CD8-positive, alpha-beta memory T cell (primary cell): ENCODE data around the gene BHLHA15. TPM values are rescaled to one million over a fixed set of nuclear protein-coding genes. Genes with fewer than 3 reads are reported as not detected.
A peak's percentile ranks its signal among the peaks of the same experiment; 100 is the strongest.

Experiments used
- CTCF ChIA-PET: fragments of 350-600 bp; sonication (Branson Sonifier 250); formaldehyde crosslinking; loops from one replicate; lab custom pipeline; 2021; ENCODE audit warnings: antibody characterized with exemption; lab: Charles Lee
- POLR2A ChIA-PET: fragments of 350-600 bp; sonication (Branson Sonifier 250); formaldehyde crosslinking; loops from one replicate; lab custom pipeline; 2021; ENCODE audit warnings: antibody characterized with exemption; lab: Charles Lee
- DNase-seq, 5 donors: peaks; one replicate each; pipeline versions ENCODE4 v3.0.0 to v3.0.0-alpha.2; 2020 to 2022; ENCODE audit warnings: mixed read lengths in 1 of 5
- H3K27ac ChIP-seq: one replicate; pipeline ENCODE4 v1.7.0; 2013; ENCODE audit warnings: low read depth, mild to moderate bottlenecking, low read length, moderate library complexity
- H3K27me3 ChIP-seq: 2 replicates; pipeline ENCODE4 v1.7.0; 2013; ENCODE audit warnings: low read length, mild to moderate bottlenecking; ENCODE audit not compliant: insufficient read depth, poor library complexity, severe bottlenecking
- H3K36me3 ChIP-seq: 2 replicates; pipeline ENCODE4 v1.7.0; 2013; ENCODE audit warnings: mild to moderate bottlenecking, low read length, moderate library complexity; ENCODE audit not compliant: insufficient read depth
- H3K4me1 ChIP-seq: 2 replicates; pipeline ENCODE4 v1.7.0; 2013; ENCODE audit warnings: mild to moderate bottlenecking, low read length, moderate library complexity; ENCODE audit not compliant: insufficient read depth
- H3K4me3 ChIP-seq: 2 replicates; pipeline ENCODE4 v1.7.0; 2013; ENCODE audit warnings: mild to moderate bottlenecking, low read length
- H3K9me3 ChIP-seq: 2 replicates; pipeline ENCODE4 v1.7.0; 2013; ENCODE audit warnings: mild to moderate bottlenecking, low read length
- H3K27ac Mint-ChIP-seq, 8 donors: one replicate each; pipeline ENCODE4 v1.8.0; 2020 to 2021; ENCODE audit warnings: mixed read lengths in 8 of 8, mild to moderate bottlenecking in 6 of 8, inconsistent platforms in 3 of 8, moderate library complexity in 3 of 8
- H3K27me3 Mint-ChIP-seq, 2 donors: one replicate each; pipeline ENCODE4 v1.8.0; 2020 to 2021; ENCODE audit warnings: mixed read lengths in 2 of 2, mild to moderate bottlenecking in 1 of 2, moderate library complexity in 1 of 2
- H3K36me3 Mint-ChIP-seq, 3 donors: one replicate each; pipeline ENCODE4 v1.8.0; 2020 to 2021; ENCODE audit warnings: mixed read lengths in 3 of 3, inconsistent platforms in 1 of 3, mild to moderate bottlenecking in 1 of 3
- H3K4me1 Mint-ChIP-seq, 3 donors: one replicate each; pipeline ENCODE4 v1.8.0; 2020 to 2021; ENCODE audit warnings: mixed read lengths in 3 of 3, inconsistent platforms in 1 of 3, mild to moderate bottlenecking in 1 of 3
- H3K4me3 Mint-ChIP-seq, 7 donors: one replicate each; pipeline ENCODE4 v1.8.0; 2020 to 2021; ENCODE audit warnings: mixed read lengths in 7 of 7, mild to moderate bottlenecking in 6 of 7, moderate library complexity in 4 of 7, inconsistent platforms in 2 of 7
- H3K9me3 Mint-ChIP-seq, 5 donors: one replicate each; pipeline ENCODE4 v1.8.0; 2020 to 2022; ENCODE audit warnings: mixed read lengths in 5 of 5, mild to moderate bottlenecking in 3 of 5, moderate library complexity in 2 of 5, inconsistent platforms in 1 of 5
- polyA plus RNA-seq: library from polyadenylated mRNA; unstranded; fragments of 300-500 nt; fragmentation: Illumina TruSeq; gene quantifications from one replicate; pipeline ENCODE4 v1.2.3, GENCODE V29; 2021
- total RNA-seq, 2 experiments: library from RNA; stranded (reverse); gene quantifications; one replicate each; pipeline ENCODE4 v1.2.3, GENCODE V29; 2021

The BHLHA15 gene
- total and polyA plus RNA-seq, 3 experiments from 2014 or later, result not detected

- H3K27ac ChIP-seq, result no peak overlapping the region
- peaks cover 17% of the 10 kb centered on the region for H3K36me3 ChIP-seq
- H3K9me3 Mint-ChIP-seq, result no peaks in the 10 kb centered on the region
- no peaks in the 10 kb centered on the region for H3K9me3 ChIP-seq
- H3K36me3 Mint-ChIP-seq, result peaks cover 3 to 77% (median 7%) of the 10 kb centered on the region in 3 donors
- DNase-seq, result peak in 1 of 5 donors; percentile 22
- H3K4me1 ChIP-seq, result no peaks in the 10 kb centered on the region
- CTCF ChIA-PET, result interaction anchor here (1.0 kb wide), 1 partner anchor 219 kb away, joined by 3 read pairs; no protein-coding TSS in a partner anchor
- H3K4me1 Mint-ChIP-seq, result peaks cover 0 to 6% (median 0%) of the 10 kb centered on the region in 3 donors
- H3K4me3 ChIP-seq, result no peak overlapping the region
- no peaks in the 10 kb centered on the region for H3K27me3 ChIP-seq
- peak overlapping the region in 1 of 8 donors; percentile 64 for H3K27ac Mint-ChIP-seq
- no peaks in the 10 kb centered on the region for H3K27me3 Mint-ChIP-seq
- H3K4me3 Mint-ChIP-seq, result no peak overlapping the region
- POLR2A ChIA-PET, result no interaction called here
These were observed 29.9 kb downstream of the BHLHA15 start for GRCh38 chr7:98240961-98241673.

- peaks cover 17% of the 10 kb centered on the region for H3K36me3 ChIP-seq
- peak overlapping the region in 1 of 8 donors; percentile 64 for H3K27ac Mint-ChIP-seq
- POLR2A ChIA-PET, result no interaction called here
- no peak overlapping the region for H3K4me3 ChIP-seq
- CTCF ChIA-PET, result interaction anchor here (1.0 kb wide), 1 partner anchor 220 kb away, joined by 3 read pairs; no protein-coding TSS in a partner anchor
- H3K27me3 Mint-ChIP-seq, result no peaks in the 10 kb centered on the region
- H3K27me3 ChIP-seq, result no peaks in the 10 kb centered on the region
- H3K4me1 ChIP-seq, result no peaks in the 10 kb centered on the region
- no peaks in the 10 kb centered on the region for H3K9me3 Mint-ChIP-seq
- peaks cover 3 to 72% (median 7%) of the 10 kb centered on the region in 3 donors for H3K36me3 Mint-ChIP-seq
- DNase-seq, result no peak
- H3K27ac ChIP-seq, result no peak overlapping the region
- no peak overlapping the region for H3K4me3 Mint-ChIP-seq
- peaks cover 0 to 6% (median 0%) of the 10 kb centered on the region in 3 donors for H3K4me1 Mint-ChIP-seq
- no peaks in the 10 kb centered on the region for H3K9me3 ChIP-seq
These were observed 30.5 kb downstream of the BHLHA15 start for GRCh38 chr7:98241674-98242241.

GRCh38 chr7:98242342-98242741 lies 31.1 kb downstream of the BHLHA15 start:
- Mint-ChIP-seq H3K27me3 (no peaks in the 10 kb centered on the region), H3K36me3 (peaks cover 3 to 70% (median 7%) of the 10 kb centered on the region in 3 donors), H3K4me1 (peaks cover 0 to 9% (median 3%) of the 10 kb centered on the region in 3 donors), H3K9me3 (no peaks in the 10 kb centered on the region), H3K27ac (no peak overlapping the region), H3K4me3 (no peak overlapping the region)
- Histone ChIP-seq H3K27ac (no peak overlapping the region), H3K9me3 (no peaks in the 10 kb centered on the region), H3K4me1 (no peaks in the 10 kb centered on the region), H3K27me3 (no peaks in the 10 kb centered on the region), H3K36me3 (peaks cover 17% of the 10 kb centered on the region), H3K4me3 (no peak overlapping the region)
- CTCF ChIA-PET, result interaction anchor here (1.0 kb wide), 1 partner anchor 220 kb away, joined by 3 read pairs; no protein-coding TSS in a partner anchor
- POLR2A ChIA-PET, result no interaction called here
- DNase-seq, result no peak

GRCh38 chr7:98242934-98243333 lies 31.7 kb downstream of the BHLHA15 start:
- peaks cover 2% of the 10 kb centered on the region for H3K4me1 ChIP-seq
- DNase-seq, result no peak
- POLR2A ChIA-PET, result no interaction called here
- H3K36me3 Mint-ChIP-seq, result peaks cover 3 to 67% (median 8%) of the 10 kb centered on the region in 3 donors
- CTCF ChIA-PET, result no interaction called here
- no peaks in the 10 kb centered on the region for H3K27me3 ChIP-seq
- H3K27ac ChIP-seq, result no peak overlapping the region
- H3K4me3 Mint-ChIP-seq, result no peak overlapping the region
- no peaks in the 10 kb centered on the region for H3K9me3 ChIP-seq
- H3K9me3 Mint-ChIP-seq, result no peaks in the 10 kb centered on the region
- no peak overlapping the region for H3K4me3 ChIP-seq
- H3K36me3 ChIP-seq, result peaks cover 17% of the 10 kb centered on the region
- no peaks in the 10 kb centered on the region for H3K27me3 Mint-ChIP-seq
- H3K4me1 Mint-ChIP-seq, result peaks cover 1 to 12% (median 9%) of the 10 kb centered on the region in 3 donors
- no peak overlapping the region for H3K27ac Mint-ChIP-seq

- peaks cover 0 to 56% (median 9%) of the 10 kb centered on the region in 3 donors for H3K36me3 Mint-ChIP-seq
- H3K4me3 Mint-ChIP-seq, result no peak overlapping the region
- H3K27me3 ChIP-seq, result no peaks in the 10 kb centered on the region
These were observed 33.6 kb downstream of the BHLHA15 start for GRCh38 chr7:98244871-98245270.

GRCh38 chr7:98248156-98248555 lies 36.9 kb downstream of the BHLHA15 start:
- Histone ChIP-seq H3K36me3 (peaks cover 11% of the 10 kb centered on the region), H3K27ac (no peak overlapping the region), H3K9me3 (no peaks in the 10 kb centered on the region), H3K4me1 (peaks cover 43% of the 10 kb centered on the region), H3K4me3 (no peak overlapping the region), H3K27me3 (no peaks in the 10 kb centered on the region)
- Mint-ChIP-seq H3K27me3 (no peaks in the 10 kb centered on the region), H3K4me3 (peak overlapping the region in 4 of 7 donors; percentile 11 to 65 (median 50)), H3K9me3 (no peaks in the 10 kb centered on the region), H3K27ac (peak overlapping the region in 5 of 8 donors; percentile 74 to 98 (median 75)), H3K4me1 (peaks cover 37 to 56% (median 50%) of the 10 kb centered on the region in 3 donors), H3K36me3 (peaks cover 0 to 42% (median 6%) of the 10 kb centered on the region in 3 donors)
- CTCF ChIA-PET, result interaction anchor here (1.1 to 1.5 kb wide), 2 partner anchors 153 to 227 kb away, joined by 3 read pairs; partner anchors contain the start of gene BAIAP2L1
- POLR2A ChIA-PET, result interaction anchor here (0.6 kb wide), 2 partner anchors 30 to 135 kb away, joined by 3 read pairs; no protein-coding TSS in a partner anchor
- DNase-seq, result no peak

More at GRCh38 chr7:98244871-98245270, 33.6 kb downstream of the BHLHA15 start:
- no peak for DNase-seq
- no peaks in the 10 kb centered on the region for H3K9me3 ChIP-seq
- CTCF ChIA-PET, result no interaction called here
- Mint-ChIP-seq H3K27ac (peak overlapping the region in 1 of 8 donors; percentile 47), H3K27me3 (no peaks in the 10 kb centered on the region), H3K9me3 (no peaks in the 10 kb centered on the region), H3K4me1 (peaks cover 13 to 29% (median 25%) of the 10 kb centered on the region in 3 donors)
- peaks cover 21% of the 10 kb centered on the region for H3K4me1 ChIP-seq
- H3K27ac ChIP-seq, result no peak overlapping the region
- H3K4me3 ChIP-seq, result no peak overlapping the region
- POLR2A ChIA-PET, result no interaction called here
- peaks cover 11% of the 10 kb centered on the region for H3K36me3 ChIP-seq

GRCh38 chr7:98249106-98249505 lies 37.9 kb downstream of the BHLHA15 start:
- Histone ChIP-seq H3K9me3 (no peaks in the 10 kb centered on the region), H3K4me1 (peaks cover 46% of the 10 kb centered on the region), H3K27ac (peak overlapping the region; percentile 13), H3K36me3 (peaks cover 6% of the 10 kb centered on the region), H3K4me3 (peak overlapping the region; percentile 12), H3K27me3 (no peaks in the 10 kb centered on the region)
- ChIA-PET POLR2A (interaction anchor here (0.7 kb wide), 1 partner anchor 13 kb away, joined by 4 read pairs; no protein-coding TSS in a partner anchor), CTCF (interaction anchor here (1.5 kb wide), 1 partner anchor 228 kb away, joined by 3 read pairs; no protein-coding TSS in a partner anchor)
- H3K36me3 Mint-ChIP-seq, result peaks cover 0 to 39% (median 6%) of the 10 kb centered on the region in 3 donors
- H3K4me3 Mint-ChIP-seq, result peak overlapping the region; percentile 17 to 76 (median 57)
- peaks cover 39 to 61% (median 54%) of the 10 kb centered on the region in 3 donors for H3K4me1 Mint-ChIP-seq
- peak overlapping the region; percentile 75 to 99 (median 98) for H3K27ac Mint-ChIP-seq
- H3K9me3 Mint-ChIP-seq, result no peaks in the 10 kb centered on the region
- peak in 1 of 5 donors; percentile 8 for DNase-seq
- no peaks in the 10 kb centered on the region for H3K27me3 Mint-ChIP-seq
